ENCODE results near the gene HAPLN3. TPM values are rescaled to one million over a fixed set of nuclear protein-coding genes. Genes with fewer than 3 reads are reported as not detected.

The HAPLN3 gene
- total and polyA plus RNA-seq, 10 of the 15 experiments (the other 5 are each of a cell fraction or from before 2014, with no cell fraction given) = 0.20 to 5.0 (median 1.4) TPM; not detected in 1

DNA sequence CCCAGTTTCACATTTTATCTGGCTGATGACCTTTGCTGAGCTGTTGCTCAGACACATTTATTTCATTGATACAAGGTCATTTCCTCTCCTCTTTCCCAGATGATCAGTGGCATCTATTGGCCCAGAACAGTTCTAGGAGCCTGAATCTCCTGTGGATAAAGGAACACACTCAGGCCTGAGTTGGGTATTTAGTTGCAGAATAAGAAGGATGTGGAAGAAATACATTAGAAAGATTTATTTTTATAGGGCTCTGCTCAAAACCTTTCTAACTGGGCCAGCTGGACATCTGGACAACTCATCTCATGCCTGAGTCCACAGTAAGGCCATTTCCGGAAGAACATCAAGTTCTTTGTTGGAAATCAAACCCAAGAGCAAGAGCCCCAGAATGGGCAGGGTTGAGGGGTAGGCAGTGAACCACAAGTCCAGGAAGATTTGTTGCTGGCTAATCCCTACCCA lies 37.6 kb upstream of the HAPLN3 start:
- Histone ChIP-seq H3K27ac (ENCODE audit: control insufficient read depth, insufficient read depth) (no peak overlapping the region), H3K4me2 (ENCODE audit: control insufficient read depth, insufficient read depth) (no peak overlapping the region), H3K4me3 (no peak overlapping the region), H3K9me3 (replicated peaks; ENCODE audit: control insufficient read depth, insufficient read depth, low read length) (peaks cover 2% of the 10 kb centered on the region; the same call in 1 of the 3 replicates), H3K36me3 (ENCODE audit: control insufficient read depth in 2 of 2, insufficient read depth in 2 of 2, low read length in 1 of 2) (no peaks in the 10 kb centered on the region), H3K4me1 (ENCODE audit: control insufficient read depth, insufficient read depth, low read length) (no peaks in the 10 kb centered on the region), H3K27me3 (replicated peaks in 1 of 2; ENCODE audit: control insufficient read depth in 2 of 2, insufficient read depth in 2 of 2, low read length in 1 of 2) (peaks cover 2 to 3% of the 10 kb centered on the region in 2 experiments), H3K79me2 (ENCODE audit: control insufficient read depth, insufficient read depth, low read length) (no peaks in the 10 kb centered on the region), H4K20me1 (ENCODE audit: control insufficient read depth, insufficient read depth) (no peaks in the 10 kb centered on the region), H2AFZ (ENCODE audit: control insufficient read depth, low read depth, low read length) (no peak overlapping the region), H3K9ac (ENCODE audit: control insufficient read depth, insufficient read depth, low read length) (no peak overlapping the region)
- DNase-seq (ENCODE audit: low read depth, low spot score) (no peak), FAIRE-seq (no peak), ATAC-seq (no peak)
- ChIA-PET SMC1A (ENCODE audit: uncharacterized antibody, unreplicated experiment) (no interaction called here), CTCF (interaction anchor here (1.2 to 2.4 kb wide), 2 partner anchors 28 to 71 kb away, joined by 3 to 5 read pairs; no protein-coding TSS in a partner anchor), POLR2A (no interaction called here), RAD21 (ENCODE audit: unreplicated experiment) (no interaction called here)
- in situ Hi-C loops (cut with MboI) = no loop called here
- intact Hi-C loops (cut with micrococcal nuclease; ENCODE audit: unreplicated experiment) = no loop called here
- TF ChIP-seq POLR2AphosphoS2 (IDR thresholded peaks at IDR 0.05; ENCODE audit: low read depth, low read length) (no peak), NFYA (IDR thresholded peaks at IDR 0.05; ENCODE audit: borderline replicate concordance, low read depth, low read length) (no peak), MYC (IDR thresholded peaks at IDR 0.05; ENCODE audit: insufficient read depth, insufficient read length, insufficient replicate concordance, low read length, severe bottlenecking) (no peak), KDM1A (IDR thresholded peaks at IDR 0.05; ENCODE audit: borderline replicate concordance) (no peak), MTA2 (IDR thresholded peaks at IDR 0.05; ENCODE audit: low read depth) (no peak), BHLHE40 (IDR thresholded peaks at IDR 0.05; ENCODE audit: borderline replicate concordance in 1 of 2, low read depth in 2 of 2, low read length in 1 of 2) (no peak), RFX5 (IDR thresholded peaks at IDR 0.05; ENCODE audit: low read depth, low read length) (no peak), HDGF (IDR thresholded peaks at IDR 0.05) (no peak), NRF1 (conservative IDR thresholded peaks at IDR 0.05; ENCODE audit: low read depth, low read length) (no peak), IKZF1 (conservative IDR thresholded peaks at IDR 0.05) (no peak), RUNX3 (IDR thresholded peaks at IDR 0.05; ENCODE audit: low read length) (no peak), POLR2AphosphoS5 (IDR thresholded peaks at IDR 0.05; ENCODE audit: low read length) (no peak), ZNF207 (IDR thresholded peaks at IDR 0.05; ENCODE audit: borderline replicate concordance) (no peak), ZNF24 (IDR thresholded peaks at IDR 0.05) (no peak), KAT2A (conservative IDR thresholded peaks at IDR 0.05; ENCODE audit: control insufficient read depth, low read depth, low read length) (no peak)
- TF ChIP-seq, protein P1, sequence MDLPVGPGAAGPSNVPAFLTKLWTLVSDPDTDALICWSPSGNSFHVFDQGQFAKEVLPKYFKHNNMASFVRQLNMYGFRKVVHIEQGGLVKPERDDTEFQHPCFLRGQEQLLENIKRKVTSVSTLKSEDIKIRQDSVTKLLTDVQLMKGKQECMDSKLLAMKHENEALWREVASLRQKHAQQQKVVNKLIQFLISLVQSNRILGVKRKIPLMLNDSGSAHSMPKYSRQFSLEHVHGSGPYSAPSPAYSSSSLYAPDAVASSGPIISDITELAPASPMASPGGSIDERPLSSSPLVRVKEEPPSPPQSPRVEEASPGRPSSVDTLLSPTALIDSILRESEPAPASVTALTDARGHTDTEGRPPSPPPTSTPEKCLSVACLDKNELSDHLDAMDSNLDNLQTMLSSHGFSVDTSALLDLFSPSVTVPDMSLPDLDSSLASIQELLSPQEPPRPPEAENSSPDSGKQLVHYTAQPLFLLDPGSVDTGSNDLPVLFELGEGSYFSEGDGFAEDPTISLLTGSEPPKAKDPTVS (IDR thresholded peaks at IDR 0.05; ENCODE audit: low read depth, low read length) = no peak
- TF ChIP-seq, protein P2, sequence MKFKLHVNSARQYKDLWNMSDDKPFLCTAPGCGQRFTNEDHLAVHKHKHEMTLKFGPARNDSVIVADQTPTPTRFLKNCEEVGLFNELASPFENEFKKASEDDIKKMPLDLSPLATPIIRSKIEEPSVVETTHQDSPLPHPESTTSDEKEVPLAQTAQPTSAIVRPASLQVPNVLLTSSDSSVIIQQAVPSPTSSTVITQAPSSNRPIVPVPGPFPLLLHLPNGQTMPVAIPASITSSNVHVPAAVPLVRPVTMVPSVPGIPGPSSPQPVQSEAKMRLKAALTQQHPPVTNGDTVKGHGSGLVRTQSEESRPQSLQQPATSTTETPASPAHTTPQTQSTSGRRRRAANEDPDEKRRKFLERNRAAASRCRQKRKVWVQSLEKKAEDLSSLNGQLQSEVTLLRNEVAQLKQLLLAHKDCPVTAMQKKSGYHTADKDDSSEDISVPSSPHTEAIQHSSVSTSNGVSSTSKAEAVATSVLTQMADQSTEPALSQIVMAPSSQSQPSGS (IDR thresholded peaks at IDR 0.05; ENCODE audit: low read length) = no peak
- TF ChIP-seq, protein P3, sequence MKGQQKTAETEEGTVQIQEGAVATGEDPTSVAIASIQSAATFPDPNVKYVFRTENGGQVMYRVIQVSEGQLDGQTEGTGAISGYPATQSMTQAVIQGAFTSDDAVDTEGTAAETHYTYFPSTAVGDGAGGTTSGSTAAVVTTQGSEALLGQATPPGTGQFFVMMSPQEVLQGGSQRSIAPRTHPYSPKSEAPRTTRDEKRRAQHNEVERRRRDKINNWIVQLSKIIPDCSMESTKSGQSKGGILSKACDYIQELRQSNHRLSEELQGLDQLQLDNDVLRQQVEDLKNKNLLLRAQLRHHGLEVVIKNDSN (IDR thresholded peaks at IDR 0.05; ENCODE audit: borderline replicate concordance, extremely low read length, insufficient read depth, low read depth, low read length) = no peak
- WGBS (ENCODE audit: insufficient coverage, insufficient replicate concordance, low lambda C conversion rate, missing lambda C conversion rate) = 0% methylated on average over 1 of the region's 1 CpG
- BruUV-seq (replicated peaks) = no TSS peak
